Mesendoderm (in vitro differentiated cells): ENCODE data around the gene AGAP1.
A peak's percentile ranks its signal among the peaks of the same experiment; 100 is the strongest.

Source experiments
- DNase-seq: peaks from one replicate; pipeline ENCODE4 v3.0.0; 2013
- H2AK5ac ChIP-seq: 2 replicates; pipeline ENCODE4 v1.6.1; 2013; ENCODE audit warnings: low read length, inconsistent platforms
- H2BK120ac ChIP-seq: 2 replicates; pipeline ENCODE4 v1.6.1; 2013; ENCODE audit warnings: low read depth, mild to moderate bottlenecking, low read length, moderate library complexity, mixed read lengths
- H2BK15ac ChIP-seq: replicated peaks from 2 replicates; pipeline ENCODE4 v1.6.1; 2013; ENCODE audit warnings: low read depth, mild to moderate bottlenecking, moderate library complexity
- H2BK5ac ChIP-seq: 2 replicates; pipeline ENCODE4 v1.6.1; 2013; ENCODE audit warnings: low read length, inconsistent platforms
- H3K18ac ChIP-seq: 2 replicates; pipeline ENCODE4 v1.6.1; 2013; ENCODE audit warnings: mild to moderate bottlenecking, low read length, mixed read lengths
- H3K23ac ChIP-seq: one replicate; pipeline ENCODE4 v1.6.1; 2013; ENCODE audit warnings: low read length
- H3K27ac ChIP-seq: 2 replicates; pipeline ENCODE4 v1.5.1; 2013; ENCODE audit warnings: low read depth, mild to moderate bottlenecking, inconsistent platforms, low read length, moderate library complexity
- H3K27me3 ChIP-seq: 2 replicates; pipeline ENCODE4 v1.6.1; 2013; ENCODE audit warnings: low read length, control low read depth, mild to moderate bottlenecking, inconsistent platforms; ENCODE audit not compliant: insufficient read depth, poor library complexity
- H3K36me3 ChIP-seq: 2 replicates; pipeline ENCODE4 v1.6.1; 2013; ENCODE audit warnings: low read length, inconsistent platforms; ENCODE audit not compliant: control insufficient read depth, insufficient read depth
- H3K4ac ChIP-seq: one replicate; pipeline ENCODE4 v1.6.1; 2013; ENCODE audit warnings: low read depth, mild to moderate bottlenecking, low read length, moderate library complexity
- H3K4me1 ChIP-seq: 2 replicates; pipeline ENCODE4 v1.6.1; 2013; ENCODE audit warnings: low read depth, low read length, inconsistent platforms; ENCODE audit not compliant: control insufficient read depth
- H3K4me2 ChIP-seq: 2 replicates; pipeline ENCODE4 v1.6.1; 2013; ENCODE audit warnings: low read length
- H3K4me3 ChIP-seq: 2 replicates; pipeline ENCODE4 v1.5.1; 2013; ENCODE audit warnings: mild to moderate bottlenecking, low read length
- H3K56ac ChIP-seq: one replicate; pipeline ENCODE4 v1.6.1; 2013; ENCODE audit warnings: low read length
- H3K79me1 ChIP-seq: 2 replicates; pipeline ENCODE4 v1.6.1; 2013; ENCODE audit warnings: low read length, inconsistent platforms
- H3K79me2 ChIP-seq: 2 replicates; pipeline ENCODE4 v1.6.1; 2013; ENCODE audit warnings: mild to moderate bottlenecking, low read length; ENCODE audit not compliant: control insufficient read depth, insufficient read depth
- H3K9ac ChIP-seq: 2 replicates; pipeline ENCODE4 v1.6.1; 2013; ENCODE audit warnings: low read length, inconsistent platforms
- H4K5ac ChIP-seq: one replicate; pipeline ENCODE4 v1.6.1; 2013; ENCODE audit warnings: low read length
- H4K8ac ChIP-seq: one replicate; pipeline ENCODE4 v1.6.1; 2013; ENCODE audit warnings: low read depth, mild to moderate bottlenecking, control low read depth, low read length, moderate library complexity
- WGBS: extraction: QIAGEN DNeasy Blood & Tissue Kit; methylation state at CpG from one replicate; pipeline ENCODE4 v1.1.7; 2013; ENCODE audit warnings: low lambda C conversion rate, missing lambda C conversion rate; ENCODE audit not compliant: insufficient coverage; ENCODE audit errors: extremely low coverage; 5-methylcytosine and 5-hydroxymethylcytosine counted together

The AGAP1 gene

DNA sequence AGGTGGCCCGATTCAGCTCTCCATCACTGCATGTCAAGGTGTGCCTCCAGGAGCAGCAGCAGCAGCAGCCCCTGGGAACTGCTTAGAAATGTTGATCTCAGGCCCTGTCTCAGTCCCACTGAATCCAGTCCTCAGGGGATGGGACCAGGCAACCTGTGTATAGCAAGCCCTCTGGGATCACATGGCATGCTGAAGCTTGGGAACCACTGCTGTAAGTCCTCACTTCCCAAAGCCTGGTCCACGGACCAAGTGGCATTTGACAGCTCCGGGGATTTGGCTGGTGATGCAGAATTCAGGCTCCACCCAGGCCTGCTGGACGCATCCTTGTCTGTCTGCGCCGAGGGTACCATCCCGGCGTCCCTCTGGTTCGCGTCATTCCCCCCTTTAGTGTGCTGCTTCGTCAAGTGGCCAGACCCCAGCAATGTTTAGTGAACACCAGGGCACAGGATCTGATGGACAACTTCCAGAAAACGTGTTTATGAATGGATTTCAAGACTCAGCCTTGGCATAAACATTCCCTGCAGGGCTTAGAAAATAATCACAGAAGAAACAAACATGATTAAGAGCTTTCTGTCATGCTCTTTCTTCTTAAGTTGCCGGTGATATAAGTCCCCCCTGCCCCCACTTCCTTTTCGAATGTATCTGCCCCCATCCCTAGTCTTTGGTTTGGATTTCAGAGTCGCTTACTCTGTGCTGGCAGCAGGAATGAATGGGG is 440.4 kb downstream of the AGAP1 start:
- no peak overlapping the region for H3K4me2 ChIP-seq
- no peak overlapping the region for H3K4ac ChIP-seq
- no peak overlapping the region for H4K5ac ChIP-seq
- H3K4me1 ChIP-seq = no peaks in the 10 kb centered on the region
- no peak overlapping the region for H3K56ac ChIP-seq
- no peak for DNase-seq
- no peak overlapping the region for H3K27ac ChIP-seq
- no peaks in the 10 kb centered on the region for H3K27me3 ChIP-seq
- no peak overlapping the region for H3K23ac ChIP-seq
- H2AK5ac ChIP-seq = no peak overlapping the region
- H2BK5ac ChIP-seq = no peak overlapping the region
- WGBS = no CpG with 5 or more reads among the region's 15 CpGs
- H3K18ac ChIP-seq = no peak overlapping the region
- H4K8ac ChIP-seq = no peak overlapping the region
- no peak overlapping the region for H3K9ac ChIP-seq
- H3K79me2 ChIP-seq = no peaks in the 10 kb centered on the region
- no peaks in the 10 kb centered on the region for H3K36me3 ChIP-seq
- H3K79me1 ChIP-seq = no peaks in the 10 kb centered on the region
- H3K4me3 ChIP-seq = no peak overlapping the region
- no peak overlapping the region for H2BK120ac ChIP-seq
- H2BK15ac ChIP-seq = no peak overlapping the region

DNA sequence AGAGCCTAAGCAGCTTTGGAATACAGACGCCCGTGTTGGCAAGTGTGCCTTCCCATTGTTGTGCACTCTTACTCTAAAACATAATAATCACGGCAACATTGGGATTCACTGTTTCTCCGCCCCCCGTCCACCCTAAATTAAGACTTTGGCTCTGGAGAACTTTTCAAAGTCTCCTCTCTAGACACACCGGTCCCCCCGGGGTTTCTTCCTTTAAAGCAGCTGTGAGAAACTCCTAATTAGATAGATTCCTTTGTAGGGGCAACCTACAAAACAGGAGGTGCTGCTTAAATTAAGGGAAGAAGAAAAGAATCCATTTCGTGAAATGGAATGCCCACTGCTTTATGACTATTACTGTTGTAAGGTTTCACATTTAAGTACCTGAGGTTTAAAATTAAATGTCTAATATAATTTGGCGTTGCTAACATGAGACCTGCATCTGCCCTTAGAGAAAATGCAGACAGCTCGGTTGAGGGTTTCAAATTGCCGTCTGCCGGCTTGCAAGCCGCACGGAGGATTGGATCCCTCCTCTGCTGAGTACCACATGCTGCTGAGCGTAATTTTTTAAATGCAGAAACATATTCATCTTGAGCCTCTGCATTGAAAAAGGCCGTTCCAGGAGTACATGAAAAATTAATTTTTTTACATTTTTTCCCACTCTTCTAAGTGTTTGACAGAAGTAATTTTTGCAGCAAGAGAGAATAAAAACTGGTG is 441.1 kb downstream of the AGAP1 start:
- Histone ChIP-seq H2AK5ac (no peak overlapping the region), H3K27me3 (no peaks in the 10 kb centered on the region), H2BK15ac (no peak overlapping the region), H3K4me3 (no peak overlapping the region), H3K79me2 (no peaks in the 10 kb centered on the region), H2BK120ac (no peak overlapping the region), H3K27ac (no peak overlapping the region), H3K9ac (no peak overlapping the region), H3K4ac (no peak overlapping the region), H4K8ac (no peak overlapping the region), H3K4me2 (no peak overlapping the region), H3K18ac (no peak overlapping the region), H4K5ac (no peak overlapping the region), H3K56ac (no peak overlapping the region), H3K79me1 (no peaks in the 10 kb centered on the region), H3K4me1 (no peaks in the 10 kb centered on the region), H3K36me3 (no peaks in the 10 kb centered on the region), H3K23ac (no peak overlapping the region), H2BK5ac (no peak overlapping the region)
- WGBS = no CpG with 5 or more reads among the region's 16 CpGs
- no peak for DNase-seq

DNA sequence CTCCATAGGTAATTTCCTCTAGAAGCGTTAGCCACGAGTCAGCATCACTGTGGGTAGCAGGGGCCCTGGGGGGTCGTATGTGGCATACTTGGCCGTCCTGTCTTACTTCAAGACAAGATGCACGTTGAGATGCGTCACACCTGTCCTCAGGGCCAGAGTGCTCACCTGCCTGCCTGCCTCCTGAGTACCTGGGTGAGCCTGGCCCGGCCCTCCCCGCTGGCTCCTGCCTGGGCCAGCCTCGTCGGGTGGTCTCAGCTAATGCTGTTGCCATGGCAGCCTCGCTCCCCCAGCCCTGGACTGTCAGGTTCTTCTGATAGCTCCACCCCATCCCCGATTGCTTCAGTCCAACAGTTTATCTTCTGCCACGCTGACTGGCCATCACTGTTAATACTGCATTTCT is 441.9 kb downstream of the AGAP1 start:
- no peak overlapping the region for H4K5ac ChIP-seq
- no peak overlapping the region for H3K9ac ChIP-seq
- no peaks in the 10 kb centered on the region for H3K27me3 ChIP-seq

DNA sequence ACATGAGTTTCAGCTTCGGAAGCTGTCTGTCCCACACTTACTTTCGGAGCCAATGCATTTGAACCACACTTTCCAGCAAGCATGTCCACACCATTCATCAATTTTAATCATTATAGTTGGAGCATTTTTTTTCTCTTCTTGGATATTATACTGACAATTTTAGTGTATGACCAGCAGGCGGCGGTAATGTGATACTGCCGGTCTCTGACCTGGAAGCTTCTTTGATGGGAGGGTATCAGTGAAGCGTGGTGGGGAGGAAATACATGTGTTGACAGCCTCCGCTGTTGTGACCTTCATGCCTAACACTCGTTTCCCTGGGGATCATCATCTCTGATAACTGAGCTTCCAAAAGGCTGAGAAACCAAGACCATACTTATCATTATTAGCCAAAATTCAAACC is 442.6 kb downstream of the AGAP1 start:
- Histone ChIP-seq H3K27me3 (no peaks in the 10 kb centered on the region), H3K79me2 (no peaks in the 10 kb centered on the region), H2BK120ac (no peak overlapping the region), H3K4ac (no peak overlapping the region), H3K4me3 (no peak overlapping the region), H3K4me1 (no peaks in the 10 kb centered on the region), H3K36me3 (no peaks in the 10 kb centered on the region), H3K4me2 (no peak overlapping the region), H3K9ac (no peak overlapping the region), H4K8ac (no peak overlapping the region), H2BK5ac (no peak overlapping the region), H3K79me1 (no peaks in the 10 kb centered on the region), H3K27ac (no peak overlapping the region), H3K56ac (no peak overlapping the region), H2BK15ac (no peak overlapping the region), H4K5ac (no peak overlapping the region), H3K18ac (no peak overlapping the region), H2AK5ac (no peak overlapping the region), H3K23ac (no peak overlapping the region)
- DNase-seq = peak; percentile 70
- WGBS = no CpG with 5 or more reads among the region's 8 CpGs

More for the DNA sequence above, 441.9 kb downstream of the AGAP1 start:
- Histone ChIP-seq H3K4me3 (no peak overlapping the region), H3K4ac (no peak overlapping the region), H3K27ac (no peak overlapping the region), H2AK5ac (no peak overlapping the region), H4K8ac (no peak overlapping the region), H2BK5ac (no peak overlapping the region), H3K56ac (no peak overlapping the region), H3K79me2 (no peaks in the 10 kb centered on the region), H3K79me1 (no peaks in the 10 kb centered on the region), H3K18ac (no peak overlapping the region), H3K23ac (no peak overlapping the region), H2BK15ac (no peak overlapping the region), H3K4me1 (no peaks in the 10 kb centered on the region), H3K4me2 (no peak overlapping the region), H3K36me3 (no peaks in the 10 kb centered on the region), H2BK120ac (no peak overlapping the region)
- no peak for DNase-seq
- no CpG with 5 or more reads among the region's 13 CpGs for WGBS

DNA sequence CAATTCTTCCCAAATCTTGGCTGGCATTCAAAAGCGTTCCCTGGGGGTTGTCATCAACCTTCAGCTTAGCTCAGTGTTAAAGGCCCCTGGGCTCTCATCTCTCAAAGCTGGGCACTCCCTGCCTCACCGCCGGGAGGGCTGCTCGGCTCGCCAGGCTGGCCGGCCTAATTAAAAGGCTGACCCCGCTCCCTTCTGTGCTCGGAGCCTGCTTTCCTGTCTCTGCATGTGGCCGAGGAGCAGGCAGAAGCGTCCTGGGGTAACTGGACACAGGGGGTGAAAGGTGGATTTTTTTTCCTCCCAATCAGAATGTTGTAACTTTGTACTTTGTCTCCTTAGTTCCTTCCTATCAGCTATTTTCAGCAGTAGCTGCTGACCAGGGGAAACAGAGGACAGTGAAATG is 443.2 kb downstream of the AGAP1 start:
- Histone ChIP-seq H3K4ac (no peak overlapping the region), H3K18ac (no peak overlapping the region), H3K79me1 (no peaks in the 10 kb centered on the region), H2AK5ac (no peak overlapping the region), H3K79me2 (no peaks in the 10 kb centered on the region), H3K36me3 (no peaks in the 10 kb centered on the region), H3K4me3 (no peak overlapping the region), H3K23ac (no peak overlapping the region), H4K5ac (no peak overlapping the region), H3K4me1 (no peaks in the 10 kb centered on the region), H2BK120ac (no peak overlapping the region), H3K56ac (no peak overlapping the region), H3K4me2 (no peak overlapping the region), H3K27me3 (no peaks in the 10 kb centered on the region), H4K8ac (no peak overlapping the region), H2BK5ac (no peak overlapping the region), H3K27ac (no peak overlapping the region), H2BK15ac (no peak overlapping the region), H3K9ac (no peak overlapping the region)
- DNase-seq = no peak
- WGBS = no CpG with 5 or more reads among the region's 10 CpGs
